Lower leg skin (tissue), 4 donors: Measurements from ENCODE around the gene NEK1. TPM values are rescaled to one million over a fixed set of nuclear protein-coding genes. Genes with fewer than 3 reads are reported as not detected.

ENCODE experiments used
- DNase-seq, 2 donors: peaks; one replicate each; pipeline ENCODE4 v3.0.0-alpha.2; 2019; ENCODE audit warnings: low spot score in 2 of 2
- H3K4me3 ChIP-seq: fragments of 200-600 bp; sonication (generic); 2 replicates; pipeline ENCODE4 v1.5.1; 2017; ENCODE audit warnings: mild to moderate bottlenecking, low read depth; ENCODE audit not compliant: poor library complexity, severe bottlenecking
- CTCF ChIP-seq, 3 donors: fragments of 450-650 bp; IDR thresholded peaks; one replicate each; pipeline ENCODE4 v1.5.1; 2016; ENCODE audit warnings: antibody characterized with exemption in 3 of 3, mild to moderate bottlenecking in 3 of 3, moderate library complexity in 2 of 3
- POLR2A ChIP-seq, 2 donors: fragments of 450-650 bp; IDR thresholded peaks; one replicate each; pipeline ENCODE4 v1.6.1; 2016 to 2017; ENCODE audit warnings: antibody characterized with exemption in 2 of 2, mild to moderate bottlenecking in 1 of 2, moderate library complexity in 1 of 2
- WGBS, 2 donors: methylation state at CpG; one replicate each; pipeline ENCODE4 v1.1.5; 2018; 5-methylcytosine and 5-hydroxymethylcytosine counted together
- intact Hi-C: fragments of 100-400 bp; cut with DNase I; formaldehyde crosslinking; loops from one replicate; pipeline ENCODE4 v1.15.0; 2023; ENCODE audit warnings: low total_unique reads
- total RNA-seq, 4 donors: library from RNA; depleted of rRNA; stranded (reverse); fragments of >200 nt; gene quantifications; one replicate each; pipeline ENCODE4 v1.1.0, GENCODE V29; 2016

Gene NEK1
- total RNA-seq, 4 donors from 2014 or later = 4.8 to 6.9 (median 5.5) TPM

GRCh38 chr4:169632896-169633295 lies 20.5 kb upstream of the NEK1 start:
- 79 to 91% methylated on average over 11 of the region's 11 CpGs for WGBS, 2 donors
- no peak overlapping the region for H3K4me3 ChIP-seq
- intact Hi-C loops = no loop called here
- TF ChIP-seq POLR2A (IDR thresholded peaks at IDR 0.05) = no peak
- no peak for TF ChIP-seq CTCF (IDR thresholded peaks at IDR 0.05)
- DNase-seq = no peak

GRCh38 chr4:169630069-169630468 lies 17.7 kb upstream of the NEK1 start:
- WGBS, 2 donors = 95 to 96% methylated on average over 3 of the region's 3 CpGs
- intact Hi-C loops = no loop called here
- no peak overlapping the region for H3K4me3 ChIP-seq
- DNase-seq = no peak
- TF ChIP-seq CTCF (IDR thresholded peaks at IDR 0.05) (no peak), POLR2A (IDR thresholded peaks at IDR 0.05) (no peak)

GRCh38 chr4:169628579-169628978 lies 16.2 kb upstream of the NEK1 start:
- no peak overlapping the region for H3K4me3 ChIP-seq
- TF ChIP-seq POLR2A (IDR thresholded peaks at IDR 0.05) = no peak
- no peak for TF ChIP-seq CTCF (IDR thresholded peaks at IDR 0.05)
- DNase-seq = no peak
- WGBS, 2 donors = 78 to 80% methylated on average over 2 of the region's 2 CpGs
- intact Hi-C loops = no loop called here

GRCh38 chr4:169627307-169627706 lies 14.9 kb upstream of the NEK1 start:
- TF ChIP-seq CTCF (IDR thresholded peaks at IDR 0.05) = no peak
- no peak for TF ChIP-seq POLR2A (IDR thresholded peaks at IDR 0.05)
- intact Hi-C loops = no loop called here
- H3K4me3 ChIP-seq = no peak overlapping the region
- no peak for DNase-seq
- WGBS, 2 donors = 88 to 96% methylated on average over 1 of the region's 1 CpG

- 91 to 92% methylated on average over 6 of the region's 6 CpGs for WGBS, 2 donors
- DNase-seq = no peak
- TF ChIP-seq POLR2A (IDR thresholded peaks at IDR 0.05) (no peak), CTCF (IDR thresholded peaks at IDR 0.05) (no peak)
- no peak overlapping the region for H3K4me3 ChIP-seq
- intact Hi-C loops = no loop called here
These were observed 14.2 kb upstream of the NEK1 start for GRCh38 chr4:169626331-169627282.
